Vagina (tissue), 2 donors: ENCODE measurements around the gene CD22.

Experiments
- POLR2A ChIP-seq, 2 donors: fragments of 450-650 bp; IDR thresholded peaks; one replicate each; pipeline ENCODE4 v1.6.1; 2017; ENCODE audit warnings: antibody characterized with exemption in 2 of 2, mild to moderate bottlenecking in 2 of 2, moderate library complexity in 2 of 2
- POLR2AphosphoS5 ChIP-seq, 2 donors: sonication (generic); formaldehyde crosslinking; IDR thresholded peaks; one replicate each; pipeline ENCODE4 v1.9.0; 2017; ENCODE audit warnings: antibody characterized with exemption in 2 of 2, mild to moderate bottlenecking in 2 of 2, low read depth in 1 of 2; ENCODE audit not compliant: insufficient read depth in 1 of 2
- TF ChIP-seq, protein P1 (sequence below), 3 experiments: fragments of 450-650 bp in 2 of 3; fragments of 200-600 bp in 1 of 3; sonication (generic) in 1 of 3; IDR thresholded peaks; one replicate each; pipeline ENCODE4 v1.5.1; 2017 to 2019; ENCODE audit warnings: antibody characterized with exemption in 3 of 3, mild to moderate bottlenecking in 2 of 3, moderate library complexity in 2 of 3

DNA sequence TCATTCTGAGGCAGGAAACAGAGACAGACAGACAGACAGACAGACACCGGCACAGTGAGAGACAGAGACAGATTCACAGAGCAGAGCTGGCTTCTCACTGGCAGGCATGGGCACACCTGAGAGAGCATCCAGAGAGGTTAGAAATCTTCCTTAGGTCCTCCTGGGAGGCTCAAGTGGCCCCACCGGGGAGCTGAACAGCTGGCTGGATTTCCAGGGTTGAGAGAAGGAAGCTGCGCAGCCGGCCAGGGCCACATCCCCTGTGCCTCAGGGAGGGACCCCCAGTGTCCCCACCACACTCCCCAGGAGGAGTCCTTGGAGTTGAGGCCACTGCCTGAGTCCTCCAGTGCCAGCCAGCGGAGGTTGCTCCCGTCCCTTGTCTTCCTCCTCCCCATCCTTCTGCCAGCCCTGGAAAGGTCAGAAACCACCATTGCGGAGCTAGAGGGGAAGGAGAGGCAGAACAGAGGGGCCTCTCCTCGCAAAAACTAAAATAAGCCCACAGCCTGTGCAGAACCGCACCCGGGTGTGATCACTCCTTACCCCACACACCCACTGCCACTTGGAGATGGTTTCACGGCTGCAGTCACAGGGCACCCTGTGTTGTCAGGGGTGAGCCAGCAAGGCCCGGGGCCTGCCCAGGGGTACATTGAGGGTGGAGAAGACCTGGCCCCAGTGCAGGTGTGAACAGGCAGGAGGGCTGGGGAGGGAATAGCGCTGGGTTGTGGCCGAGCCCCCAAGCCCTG is 33.4 kb downstream of the CD22 start:
- TF ChIP-seq, protein P1, sequence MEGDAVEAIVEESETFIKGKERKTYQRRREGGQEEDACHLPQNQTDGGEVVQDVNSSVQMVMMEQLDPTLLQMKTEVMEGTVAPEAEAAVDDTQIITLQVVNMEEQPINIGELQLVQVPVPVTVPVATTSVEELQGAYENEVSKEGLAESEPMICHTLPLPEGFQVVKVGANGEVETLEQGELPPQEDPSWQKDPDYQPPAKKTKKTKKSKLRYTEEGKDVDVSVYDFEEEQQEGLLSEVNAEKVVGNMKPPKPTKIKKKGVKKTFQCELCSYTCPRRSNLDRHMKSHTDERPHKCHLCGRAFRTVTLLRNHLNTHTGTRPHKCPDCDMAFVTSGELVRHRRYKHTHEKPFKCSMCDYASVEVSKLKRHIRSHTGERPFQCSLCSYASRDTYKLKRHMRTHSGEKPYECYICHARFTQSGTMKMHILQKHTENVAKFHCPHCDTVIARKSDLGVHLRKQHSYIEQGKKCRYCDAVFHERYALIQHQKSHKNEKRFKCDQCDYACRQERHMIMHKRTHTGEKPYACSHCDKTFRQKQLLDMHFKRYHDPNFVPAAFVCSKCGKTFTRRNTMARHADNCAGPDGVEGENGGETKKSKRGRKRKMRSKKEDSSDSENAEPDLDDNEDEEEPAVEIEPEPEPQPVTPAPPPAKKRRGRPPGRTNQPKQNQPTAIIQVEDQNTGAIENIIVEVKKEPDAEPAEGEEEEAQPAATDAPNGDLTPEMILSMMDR (IDR thresholded peaks at IDR 0.05): no peak
- TF ChIP-seq POLR2AphosphoS5 (IDR thresholded peaks at IDR 0.05; ENCODE audit: insufficient read depth in 1 of 2, low read depth in 1 of 2) (no peak), POLR2A (IDR thresholded peaks at IDR 0.05) (no peak)
